NT2/D1 (cell line): ENCODE measurements around the gene PUS7L.

Source experiments
- DNase-seq: peaks from one replicate; pipeline ENCODE4 v3.0.0-alpha.2; 2011; ENCODE audit warnings: low read depth, low spot score
- H3K27me3 ChIP-seq: 2 replicates; pipeline ENCODE4 v1.6.0; 2011; ENCODE audit warnings: mild to moderate bottlenecking; ENCODE audit not compliant: insufficient read length, insufficient read depth
- H3K36me3 ChIP-seq: 2 replicates; pipeline ENCODE4 v1.6.1; 2011; ENCODE audit warnings: mild to moderate bottlenecking, low read length, mixed read lengths; ENCODE audit not compliant: insufficient read depth, insufficient read length
- H3K4me1 ChIP-seq: 2 replicates; pipeline ENCODE4 v1.5.1; 2011; ENCODE audit not compliant: insufficient read depth, insufficient read length
- H3K4me3 ChIP-seq: 2 replicates; pipeline ENCODE4 v1.5.1; 2011; ENCODE audit warnings: low read depth; ENCODE audit not compliant: insufficient read length
- H3K9ac ChIP-seq: 2 replicates; pipeline ENCODE4 v1.6.0; 2011; ENCODE audit warnings: low read depth; ENCODE audit not compliant: insufficient read length
- H3K9me3 ChIP-seq: 2 replicates; pipeline ENCODE4 v1.5.1; 2011; ENCODE audit warnings: mild to moderate bottlenecking, low read length; ENCODE audit not compliant: insufficient read depth
- SUZ12 ChIP-seq: IDR thresholded peaks from 2 replicates; pipeline ENCODE4 v1.6.1; 2011; ENCODE audit not compliant: insufficient read length, insufficient read depth; ENCODE audit errors: extremely low read depth
- YY1 ChIP-seq: IDR thresholded peaks from 2 replicates; pipeline ENCODE4 v1.6.1; 2011; ENCODE audit not compliant: insufficient read length, insufficient read depth
- ZNF274 ChIP-seq: IDR thresholded peaks from 2 replicates; pipeline ENCODE4 v1.6.1; 2011; ENCODE audit warnings: mild to moderate bottlenecking, low read depth, low read length

PUS7L gene

GRCh38 chr12:43744826-43745225 lies 13.8 kb downstream of the PUS7L start:
- Histone ChIP-seq H3K4me1 (no peaks in the 10 kb centered on the region), H3K36me3 (peaks cover 67% of the 10 kb centered on the region), H3K9ac (no peak overlapping the region), H3K9me3 (peaks cover 14% of the 10 kb centered on the region; the same call in 1 of the 2 replicates), H3K4me3 (no peak overlapping the region), H3K27me3 (no peaks in the 10 kb centered on the region)
- no peak for TF ChIP-seq ZNF274
- no peak for TF ChIP-seq YY1
- TF ChIP-seq SUZ12: no peak
- DNase-seq: no peak

GRCh38 chr12:43742106-43742505 lies 16.5 kb downstream of the PUS7L start:
- H3K9me3 ChIP-seq: peaks cover 14% of the 10 kb centered on the region; the same call in 1 of the 2 replicates
- no peak for TF ChIP-seq YY1
- TF ChIP-seq SUZ12: no peak
- no peak for TF ChIP-seq ZNF274
- H3K27me3 ChIP-seq: no peaks in the 10 kb centered on the region
- H3K9ac ChIP-seq: no peak overlapping the region
- no peak for DNase-seq
- no peaks in the 10 kb centered on the region for H3K4me1 ChIP-seq
- H3K4me3 ChIP-seq: no peak overlapping the region
- peaks cover 64% of the 10 kb centered on the region for H3K36me3 ChIP-seq

DNA sequence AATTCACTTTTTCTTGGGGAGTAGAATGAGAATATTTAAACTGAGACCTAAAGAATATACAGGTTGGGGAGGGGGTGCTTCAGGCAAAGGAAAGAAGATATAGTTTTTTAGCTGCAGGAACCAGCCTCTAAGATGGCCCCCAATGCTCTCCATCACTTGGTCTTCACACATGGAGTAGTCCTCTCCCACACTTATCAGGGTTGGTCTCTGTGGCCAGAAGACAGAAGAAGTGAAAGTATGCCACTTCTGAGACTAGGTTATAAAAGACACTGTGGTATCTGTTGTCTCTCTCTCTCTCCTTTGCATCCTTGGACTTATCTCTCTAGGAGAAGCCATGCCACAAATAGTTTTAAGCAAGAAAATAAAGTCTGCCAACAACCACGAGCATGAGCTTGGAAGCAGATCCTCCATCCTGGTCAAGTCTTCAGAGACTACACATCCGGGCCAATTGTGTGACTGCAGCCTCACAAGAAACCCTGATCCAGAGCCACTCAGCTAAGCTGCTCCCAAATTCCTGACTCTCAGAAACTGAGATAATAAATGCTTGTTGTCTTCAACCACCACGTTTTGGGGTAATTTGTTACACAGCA lies 18.0 kb downstream of the PUS7L start:
- no peaks in the 10 kb centered on the region for H3K4me1 ChIP-seq
- H3K4me3 ChIP-seq: no peak overlapping the region
- no peak overlapping the region for H3K9ac ChIP-seq
- no peak for TF ChIP-seq SUZ12
- no peak for TF ChIP-seq ZNF274
- no peak for TF ChIP-seq YY1
- no peaks in the 10 kb centered on the region for H3K27me3 ChIP-seq
- H3K36me3 ChIP-seq: peaks cover 64% of the 10 kb centered on the region
- H3K9me3 ChIP-seq: peaks cover 10% of the 10 kb centered on the region; the same call in 1 of the 2 replicates
- DNase-seq: no peak

DNA sequence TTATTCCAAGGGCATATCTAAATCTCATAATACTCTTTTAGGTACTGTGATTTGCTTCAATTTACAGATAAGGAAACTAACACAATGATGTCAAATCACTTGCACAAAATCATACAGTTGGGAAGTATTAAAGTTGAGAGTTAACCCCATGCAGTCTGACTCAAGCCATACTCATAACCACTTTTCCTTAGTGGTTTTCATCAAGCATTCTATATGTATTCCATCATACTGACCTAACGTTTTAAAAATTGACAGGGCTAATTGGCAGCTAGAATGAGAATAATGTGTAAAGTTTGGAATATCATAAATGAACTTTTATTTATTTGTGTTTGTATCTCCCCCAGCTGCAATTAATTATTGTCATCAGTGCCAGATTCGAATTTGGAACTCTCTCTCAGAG lies 20.9 kb downstream of the PUS7L start:
- no peaks in the 10 kb centered on the region for H3K4me1 ChIP-seq
- no peaks in the 10 kb centered on the region for H3K27me3 ChIP-seq
- peaks cover 56% of the 10 kb centered on the region for H3K36me3 ChIP-seq
- H3K4me3 ChIP-seq: no peak overlapping the region
- no peaks in the 10 kb centered on the region for H3K9me3 ChIP-seq
- no peak overlapping the region for H3K9ac ChIP-seq
- no peak for TF ChIP-seq ZNF274
- TF ChIP-seq YY1: no peak
- DNase-seq: no peak

GRCh38 chr12:43736927-43737440 lies 21.6 kb downstream of the PUS7L start:
- no peaks in the 10 kb centered on the region for H3K4me1 ChIP-seq
- no peak for DNase-seq
- no peaks in the 10 kb centered on the region for H3K27me3 ChIP-seq
- no peak for TF ChIP-seq YY1
- no peak for TF ChIP-seq SUZ12
- TF ChIP-seq ZNF274: no peak
- H3K9ac ChIP-seq: no peak overlapping the region
- peaks cover 50% of the 10 kb centered on the region for H3K36me3 ChIP-seq
- no peaks in the 10 kb centered on the region for H3K9me3 ChIP-seq
- no peak overlapping the region for H3K4me3 ChIP-seq

- DNase-seq: no peak
- no peak overlapping the region for H3K4me3 ChIP-seq
- no peaks in the 10 kb centered on the region for H3K4me1 ChIP-seq
- H3K27me3 ChIP-seq: no peaks in the 10 kb centered on the region
- H3K9ac ChIP-seq: no peak overlapping the region
- H3K36me3 ChIP-seq: peaks cover 55% of the 10 kb centered on the region
- no peak for TF ChIP-seq YY1
- TF ChIP-seq ZNF274: no peak
- no peak for TF ChIP-seq SUZ12
- H3K9me3 ChIP-seq: no peaks in the 10 kb centered on the region
These were observed 24.9 kb downstream of the PUS7L start for GRCh38 chr12:43733687-43734086.

- no peak for DNase-seq
These were observed 28.3 kb downstream of the PUS7L start for GRCh38 chr12:43730283-43730682.

More at GRCh38 chr12:43730283-43730682, 28.3 kb downstream of the PUS7L start:
- no peak for TF ChIP-seq ZNF274
- no peak for TF ChIP-seq SUZ12
- TF ChIP-seq YY1: no peak
- H3K9me3 ChIP-seq: no peaks in the 10 kb centered on the region
- H3K4me3 ChIP-seq: no peak overlapping the region
- H3K4me1 ChIP-seq: no peaks in the 10 kb centered on the region
- peaks cover 41% of the 10 kb centered on the region for H3K36me3 ChIP-seq
- H3K9ac ChIP-seq: no peak overlapping the region
- no peaks in the 10 kb centered on the region for H3K27me3 ChIP-seq
